Neural cell (in vitro differentiated cells): ENCODE measurements around the gene DAPK2.

Source experiments
- CTCF ChIP-seq: fragments of 450-650 bp; IDR thresholded peaks from 2 replicates; pipeline ENCODE4 v1.5.1; 2014; ENCODE audit warnings: antibody characterized with exemption, mild to moderate bottlenecking, moderate library complexity; ENCODE audit not compliant: poor library complexity, severe bottlenecking
- EP300 ChIP-seq: fragments of 450-650 bp; conservative IDR thresholded peaks from 2 replicates; pipeline ENCODE4 v1.6.1; 2014; ENCODE audit warnings: antibody characterized with exemption, mild to moderate bottlenecking, moderate library complexity; ENCODE audit not compliant: poor library complexity, severe bottlenecking
- EZH2 ChIP-seq: fragments of 200-600, 300-800 bp; shearing (Covaris generic), sonication (generic); IDR thresholded peaks from 2 replicates; pipeline ENCODE4 v1.6.1; 2014; ENCODE audit warnings: antibody characterized with exemption, low read length, borderline replicate concordance, mild to moderate bottlenecking; ENCODE audit not compliant: insufficient read depth, poor library complexity, severe bottlenecking
- MXI1 ChIP-seq: fragments of 450-650 bp; conservative IDR thresholded peaks from 2 replicates; pipeline ENCODE4 v1.6.1; 2014; ENCODE audit warnings: antibody characterized with exemption, mild to moderate bottlenecking; ENCODE audit not compliant: poor library complexity, severe bottlenecking
- POLR2AphosphoS5 ChIP-seq: IDR thresholded peaks from 2 replicates; pipeline ENCODE4 v1.6.1; 2012
- RAD21 ChIP-seq: fragments of 450-650 bp; conservative IDR thresholded peaks from 2 replicates; pipeline ENCODE4 v1.6.1; 2014; ENCODE audit warnings: antibody characterized with exemption, mild to moderate bottlenecking, moderate library complexity
- REST ChIP-seq: IDR thresholded peaks from 2 replicates; pipeline ENCODE4 v1.6.1; 2012; ENCODE audit warnings: borderline replicate concordance
- SMC3 ChIP-seq: fragments of 450-650 bp; conservative IDR thresholded peaks from 2 replicates; pipeline ENCODE4 v1.6.1; 2014; ENCODE audit warnings: antibody characterized with exemption, mild to moderate bottlenecking, moderate library complexity; ENCODE audit not compliant: poor library complexity
- TAF1 ChIP-seq: IDR thresholded peaks from 2 replicates; pipeline ENCODE4 v1.6.1; 2012; ENCODE audit warnings: low read depth

GRCh38 chr15:63901912-63902670, 144.2 kb downstream of the DAPK2 start:
- TF ChIP-seq REST (no peak), EP300 (no peak), MXI1 (no peak), CTCF (no peak), EZH2 (no peak), POLR2AphosphoS5 (no peak), RAD21 (no peak), SMC3 (no peak), TAF1 (no peak)
